GM12878 (cell line): ENCODE measurements around the gene ABCD4.

ENCODE experiments used
- CTCF ChIP-seq, 3 experiments: IDR thresholded peaks in 2 of 3; conservative IDR thresholded peaks in 1 of 3; 2 replicates each; pipeline ENCODE4 v1.5.1; 2011; ENCODE audit warnings: low read depth in 3 of 3, low read length in 3 of 3, mild to moderate bottlenecking in 3 of 3, control low read depth in 2 of 3, moderate library complexity in 2 of 3, inconsistent platforms in 1 of 3, mixed read lengths in 1 of 3; ENCODE audit not compliant: control insufficient read depth in 2 of 3, insufficient read depth in 1 of 3; ENCODE audit errors: extremely low read depth in 1 of 3
- E4F1 ChIP-seq: fragments of 450-650 bp; IDR thresholded peaks from 2 replicates; pipeline ENCODE4 v1.6.1; 2018; ENCODE audit warnings: borderline replicate concordance, mild to moderate bottlenecking; ENCODE audit not compliant: partially characterized antibody
- HCFC1 ChIP-seq: fragments of 150-350 bp; IDR thresholded peaks from 2 replicates; pipeline ENCODE4 v1.6.1; 2014; ENCODE audit warnings: low read length
- HDAC6 ChIP-seq: fragments of 200-600 bp; sonication (generic); IDR thresholded peaks from one replicate; pipeline ENCODE4 v1.8.0; 2017; ENCODE audit warnings: antibody characterized with exemption; ENCODE audit not compliant: unreplicated experiment
- MEF2A ChIP-seq: IDR thresholded peaks from 2 replicates; pipeline ENCODE4 v1.6.1; 2011; ENCODE audit warnings: low read depth, mild to moderate bottlenecking, low read length, moderate library complexity; ENCODE audit not compliant: insufficient read depth
- SMC3 ChIP-seq: IDR thresholded peaks from 2 replicates; pipeline ENCODE4 v1.6.1; 2011; ENCODE audit warnings: low read length, improper control_type of control experiment, borderline replicate concordance
- USF2 ChIP-seq: IDR thresholded peaks from 2 replicates; pipeline ENCODE4 v1.6.1; 2011; ENCODE audit warnings: low read depth, low read length, improper control_type of control experiment, borderline replicate concordance

DNA sequence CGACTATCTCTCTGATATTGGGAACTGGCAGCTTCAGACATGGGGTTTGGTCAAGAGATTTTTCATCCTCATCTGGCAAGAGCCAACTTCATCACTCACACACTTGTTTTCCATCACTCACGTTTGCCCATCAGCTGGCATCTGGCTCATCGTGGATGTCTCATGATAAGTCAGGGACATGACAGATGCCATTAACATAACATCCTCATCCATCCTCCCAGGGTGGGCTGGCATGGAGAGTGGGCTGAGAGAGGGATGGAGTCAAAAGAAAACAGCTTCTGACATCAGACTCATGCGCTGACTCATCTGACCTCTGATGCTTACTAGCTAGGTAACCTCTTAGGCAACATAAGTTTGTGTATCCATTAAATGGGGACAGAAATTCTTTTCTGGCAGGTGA lies 65.3 kb downstream of the ABCD4 start:
- TF ChIP-seq SMC3 = no peak
- TF ChIP-seq HDAC6 = no peak
- no peak for TF ChIP-seq CTCF (IDR thresholded peaks at IDR 0.05 in 2 of 3, conservative IDR thresholded peaks at IDR 0.05 in 1 of 3; ENCODE audit: control insufficient read depth in 2 of 3, extremely low read depth in 1 of 3, insufficient read depth in 1 of 3, low read depth in 3 of 3, low read length in 3 of 3)
- TF ChIP-seq MEF2A = no peak
- TF ChIP-seq E4F1 = no peak
- no peak for TF ChIP-seq HCFC1
- TF ChIP-seq USF2 = no peak
